ENCODE data around the gene PPP1R15A.
"Not testable (repeated sequence)": the region's sequence is repeated elsewhere in the genome, so short reads cannot be mapped to it uniquely, and the experiment has no call there.

PPP1R15A gene

DNA sequence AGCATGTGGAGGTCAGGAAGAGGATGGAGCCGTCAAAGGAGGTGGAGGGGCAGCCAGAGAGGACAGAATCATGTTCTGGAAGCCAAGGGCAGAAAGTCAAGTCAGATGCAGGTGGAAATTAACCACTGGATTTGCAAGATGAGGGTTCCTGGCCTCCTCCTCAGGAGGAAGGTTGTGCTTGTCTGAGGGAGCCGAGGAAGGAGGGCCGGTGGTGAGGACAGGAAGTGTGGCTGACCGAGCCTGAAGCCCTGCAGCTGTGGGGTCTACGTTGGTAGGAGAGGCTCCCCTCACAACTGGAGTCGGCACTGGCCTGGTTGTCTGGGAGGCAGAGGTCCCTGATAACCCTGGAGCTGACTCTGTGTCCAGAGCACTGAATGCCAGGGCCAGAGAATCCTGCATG is 45.9 kb downstream of the PPP1R15A start:
- DNase-seq, result no peak

DNA sequence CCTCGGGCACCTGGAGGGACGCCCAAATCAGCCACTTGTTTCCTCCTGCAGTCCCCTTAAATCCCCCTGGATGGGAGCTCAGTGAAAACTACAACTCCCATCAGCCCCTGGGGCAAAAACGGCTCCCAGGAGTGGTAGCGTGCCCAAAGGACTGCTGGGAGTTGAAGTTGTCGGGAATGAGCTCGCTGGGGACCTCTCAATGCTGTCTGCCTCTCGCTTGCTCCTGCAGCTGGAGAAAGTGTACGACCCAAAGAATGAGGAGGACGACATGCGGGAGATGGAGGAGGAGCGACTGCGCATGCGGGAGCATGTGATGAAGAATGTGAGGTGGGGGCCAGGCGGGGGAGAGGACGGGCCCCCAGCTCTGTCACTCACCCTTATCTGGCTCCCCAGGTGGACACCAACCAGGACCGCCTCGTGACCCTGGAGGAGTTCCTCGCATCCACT is 46.6 kb downstream of the PPP1R15A start:
- DNase-seq, result no peak

DNA sequence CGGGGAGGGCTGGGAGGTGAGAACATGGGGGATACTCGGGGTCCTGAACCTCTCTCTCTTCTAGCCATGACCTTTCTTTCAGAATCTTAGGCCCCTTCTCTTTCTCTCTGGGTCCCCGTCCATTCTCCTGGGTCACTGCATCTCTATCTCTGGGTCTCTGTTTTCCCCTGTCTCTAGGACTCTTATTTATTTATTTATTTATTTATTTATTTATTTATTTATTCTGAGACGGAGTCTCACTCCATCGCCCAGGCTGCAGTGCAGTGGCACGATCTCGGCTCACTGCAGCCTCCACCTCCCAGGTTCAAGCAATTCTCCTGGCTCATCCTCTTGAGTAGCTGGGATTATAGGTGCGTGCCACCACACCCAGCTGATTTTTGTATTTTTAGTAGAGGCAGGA is 47.0 kb downstream of the PPP1R15A start:
- not testable (repeated sequence) for DNase-seq

DNA sequence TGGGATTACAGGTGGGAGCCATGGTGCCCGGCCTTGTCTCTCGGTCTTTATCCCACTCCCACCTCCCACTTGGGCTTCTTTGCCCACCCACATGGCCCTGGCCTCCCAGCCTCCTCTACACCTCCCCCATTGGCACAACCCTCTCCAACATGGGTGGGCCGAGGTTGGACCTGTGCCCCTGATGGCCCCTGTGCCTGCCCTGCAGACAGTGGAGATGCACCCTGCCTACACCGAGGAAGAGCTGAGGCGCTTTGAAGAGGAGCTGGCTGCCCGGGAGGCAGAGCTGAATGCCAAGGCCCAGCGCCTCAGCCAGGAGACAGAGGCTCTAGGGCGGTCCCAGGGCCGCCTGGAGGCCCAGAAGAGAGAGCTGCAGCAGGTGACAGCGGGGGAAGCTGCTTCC is 48.7 kb downstream of the PPP1R15A start:
- no peak for DNase-seq

DNA sequence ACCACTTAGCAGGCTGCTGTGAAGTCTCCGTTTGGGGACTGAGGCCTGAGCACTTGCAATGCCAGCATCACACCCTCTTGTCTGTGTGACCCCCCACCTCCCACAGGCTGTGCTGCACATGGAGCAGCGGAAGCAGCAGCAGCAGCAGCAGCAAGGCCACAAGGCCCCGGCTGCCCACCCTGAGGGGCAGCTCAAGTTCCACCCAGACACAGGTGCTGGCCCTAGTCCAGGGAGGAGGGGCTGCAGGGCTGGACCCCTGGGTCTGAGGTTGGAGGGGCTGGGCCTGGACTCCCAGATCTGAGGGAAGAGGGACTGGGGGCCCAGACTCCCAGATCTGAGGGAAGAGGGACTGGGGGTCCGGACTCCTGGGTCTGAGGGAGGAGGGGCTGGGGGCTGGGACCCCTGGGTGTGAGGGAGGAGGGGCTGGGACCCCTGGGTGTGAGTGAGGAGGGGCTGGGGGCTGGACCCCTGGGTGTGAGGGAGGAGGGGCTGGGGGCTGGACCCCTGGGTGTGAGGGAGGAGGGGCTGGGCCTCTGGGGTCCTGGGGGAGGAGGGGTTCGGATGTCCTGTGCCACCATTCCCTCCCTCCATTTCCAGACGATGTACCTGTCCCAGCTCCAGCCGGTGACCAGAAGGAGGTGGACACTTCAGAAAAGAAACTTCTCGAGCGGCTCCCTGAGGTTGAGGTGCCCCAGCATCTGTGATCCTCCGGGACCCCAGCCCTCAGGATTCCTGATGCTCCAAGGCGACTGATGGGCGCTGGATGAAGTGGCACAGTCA is 49.7 kb downstream of the PPP1R15A start:
- DNase-seq, result no peak

DNA sequence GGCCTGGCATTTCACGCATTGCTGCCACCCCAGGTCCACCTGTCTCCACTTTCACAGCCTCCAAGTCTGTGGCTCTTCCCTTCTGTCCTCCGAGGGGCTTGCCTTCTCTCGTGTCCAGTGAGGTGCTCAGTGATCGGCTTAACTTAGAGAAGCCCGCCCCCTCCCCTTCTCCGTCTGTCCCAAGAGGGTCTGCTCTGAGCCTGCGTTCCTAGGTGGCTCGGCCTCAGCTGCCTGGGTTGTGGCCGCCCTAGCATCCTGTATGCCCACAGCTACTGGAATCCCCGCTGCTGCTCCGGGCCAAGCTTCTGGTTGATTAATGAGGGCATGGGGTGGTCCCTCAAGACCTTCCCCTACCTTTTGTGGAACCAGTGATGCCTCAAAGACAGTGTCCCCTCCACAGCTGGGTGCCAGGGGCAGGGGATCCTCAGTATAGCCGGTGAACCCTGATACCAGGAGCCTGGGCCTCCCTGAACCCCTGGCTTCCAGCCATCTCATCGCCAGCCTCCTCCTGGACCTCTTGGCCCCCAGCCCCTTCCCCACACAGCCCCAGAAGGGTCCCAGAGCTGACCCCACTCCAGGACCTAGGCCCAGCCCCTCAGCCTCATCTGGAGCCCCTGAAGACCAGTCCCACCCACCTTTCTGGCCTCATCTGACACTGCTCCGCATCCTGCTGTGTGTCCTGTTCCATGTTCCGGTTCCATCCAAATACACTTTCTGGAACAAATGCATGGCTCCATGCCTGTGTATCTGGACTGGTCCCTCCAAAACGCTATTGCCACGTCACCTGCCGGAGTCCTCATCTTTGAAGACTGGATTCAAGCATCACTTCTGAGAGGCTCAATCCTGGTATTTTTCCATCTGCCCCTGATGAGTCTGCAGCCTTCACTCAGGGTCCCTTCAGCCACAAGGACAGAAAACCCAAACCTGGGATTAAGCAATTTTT is 50.6 kb downstream of the PPP1R15A start:
- DNase-seq, result no peak

DNA sequence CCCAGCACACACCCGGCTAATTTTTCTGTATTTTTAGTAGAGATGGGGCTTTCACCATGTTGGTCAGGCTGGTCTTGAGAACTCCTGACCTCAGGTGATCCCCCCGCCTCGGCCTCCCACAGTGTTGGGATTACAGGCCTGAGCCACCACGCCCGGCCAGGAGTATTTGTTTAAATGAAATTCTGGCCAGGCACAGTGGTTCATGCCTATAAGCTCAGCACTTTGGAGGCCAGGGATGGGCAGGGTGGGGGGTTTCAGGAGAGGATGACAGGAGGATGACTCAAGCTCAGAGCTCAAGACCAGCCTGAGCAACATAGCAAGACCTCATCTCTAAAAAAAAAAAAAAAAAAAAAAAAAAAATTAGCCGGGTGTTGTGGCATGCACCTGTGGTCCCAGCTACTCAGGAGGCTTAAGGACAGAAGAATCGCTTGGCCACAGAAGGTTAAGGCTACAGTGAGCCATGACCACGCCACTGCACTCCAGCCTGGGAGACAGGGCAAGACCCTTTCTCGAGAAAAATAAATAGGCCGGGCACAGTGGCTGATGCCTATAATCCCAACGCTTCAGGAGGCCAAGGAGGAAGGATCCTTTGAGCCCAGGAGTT is 53.1 kb downstream of the PPP1R15A start:
- DNase-seq, result no peak

Data from activated CD4-positive, alpha-beta T cell treated with anti-CD3 and anti-CD28 coated beads, Interleukin-2, amount 50 U/mL, for 1 hour (primary cell).